H9 (cell line): ENCODE data around the gene NR2F1-AS1. TPM values are rescaled to one million over a fixed set of nuclear protein-coding genes. Genes with fewer than 3 reads are reported as not detected.
A peak's percentile ranks its signal among the peaks of the same experiment; 100 is the strongest.

Source experiments
- DNase-seq: peaks from one replicate; pipeline ENCODE4 v3.0.0-alpha.2; 2017
- H2AFZ ChIP-seq: one replicate; pipeline ENCODE4 v1.6.1; 2013; ENCODE audit warnings: mild to moderate bottlenecking, low read length, control low read depth, moderate library complexity
- H2AK5ac ChIP-seq: 2 replicates; pipeline ENCODE4 v1.6.1; 2013; ENCODE audit warnings: low read length, control low read depth, mixed read lengths; ENCODE audit not compliant: insufficient read length
- H2BK120ac ChIP-seq: one replicate; pipeline ENCODE4 v1.6.1; 2013; ENCODE audit warnings: low read depth, mild to moderate bottlenecking, low read length, control low read depth, inconsistent platforms; ENCODE audit not compliant: poor library complexity, severe bottlenecking
- H2BK12ac ChIP-seq: 2 replicates; pipeline ENCODE4 v1.6.1; 2013; ENCODE audit warnings: low read length, control low read depth, mixed read lengths, low read depth; ENCODE audit not compliant: insufficient read length
- H2BK15ac ChIP-seq: 2 replicates; pipeline ENCODE4 v1.6.1; 2013; ENCODE audit warnings: low read depth, low read length, control low read depth
- H2BK20ac ChIP-seq: one replicate; pipeline ENCODE4 v1.6.1; 2013; ENCODE audit warnings: low read depth, mild to moderate bottlenecking, low read length, control low read depth, inconsistent platforms; ENCODE audit not compliant: poor library complexity, severe bottlenecking
- H2BK5ac ChIP-seq: 2 replicates; pipeline ENCODE4 v1.6.1; 2013; ENCODE audit warnings: low read length, control low read depth, mixed read lengths; ENCODE audit not compliant: insufficient read length
- H3K14ac ChIP-seq: 2 replicates; pipeline ENCODE4 v1.6.1; 2013; ENCODE audit warnings: low read length, control low read depth; ENCODE audit not compliant: insufficient read depth
- H3K18ac ChIP-seq: 2 replicates; pipeline ENCODE4 v1.6.1; 2013; ENCODE audit warnings: low read depth, mild to moderate bottlenecking, mixed read lengths, low read length, control low read depth; ENCODE audit not compliant: insufficient read length
- H3K23ac ChIP-seq: 2 replicates; pipeline ENCODE4 v1.6.1; 2013; ENCODE audit warnings: low read length, control low read depth, mixed read lengths, low read depth; ENCODE audit not compliant: insufficient read length
- H3K23me2 ChIP-seq: 2 replicates; pipeline ENCODE4 v1.6.1; 2013; ENCODE audit warnings: low read depth, mild to moderate bottlenecking, mixed read lengths, low read length, control low read depth; ENCODE audit not compliant: insufficient read length, poor library complexity, severe bottlenecking
- H3K27ac ChIP-seq: 2 replicates; pipeline ENCODE4 v1.5.1; 2013; ENCODE audit warnings: low read length, control low read depth, mixed read lengths, low read depth; ENCODE audit not compliant: insufficient read length
- H3K27me3 ChIP-seq: 2 replicates; pipeline ENCODE4 v1.6.1; 2013; ENCODE audit warnings: low read length, control low read depth, inconsistent platforms; ENCODE audit not compliant: insufficient read depth
- H3K4ac ChIP-seq: 2 replicates; pipeline ENCODE4 v1.6.1; 2013; ENCODE audit warnings: low read depth, mild to moderate bottlenecking, control low read depth, inconsistent platforms, low read length, moderate library complexity
- H3K4me1 ChIP-seq: 2 replicates; pipeline ENCODE4 v1.6.1; 2013; ENCODE audit warnings: low read length, control low read depth, inconsistent platforms; ENCODE audit not compliant: insufficient read depth
- H3K4me2 ChIP-seq: 2 replicates; pipeline ENCODE4 v1.6.1; 2013; ENCODE audit warnings: low read length, control low read depth, mixed read lengths; ENCODE audit not compliant: insufficient read length, insufficient read depth
- H3K56ac ChIP-seq: 2 replicates; pipeline ENCODE4 v1.6.1; 2013; ENCODE audit warnings: low read depth, mild to moderate bottlenecking, mixed read lengths, low read length, control low read depth; ENCODE audit not compliant: insufficient read length
- H3K79me1 ChIP-seq: 2 replicates; pipeline ENCODE4 v1.6.1; 2013; ENCODE audit warnings: low read depth, mild to moderate bottlenecking, moderate library complexity, low read length, control low read depth, inconsistent platforms; ENCODE audit not compliant: insufficient read depth, poor library complexity, severe bottlenecking
- H3K79me2 ChIP-seq: 2 replicates; pipeline ENCODE4 v1.6.1; 2013; ENCODE audit warnings: low read length, control low read depth, inconsistent platforms; ENCODE audit not compliant: insufficient read depth
- H3K9ac ChIP-seq: 2 replicates; pipeline ENCODE4 v1.6.1; 2013; ENCODE audit warnings: low read length, control low read depth, mixed read lengths; ENCODE audit not compliant: insufficient read length; ENCODE audit errors: extremely low read depth
- H3K9me3 ChIP-seq: one replicate; pipeline ENCODE4 v1.6.1; 2013; ENCODE audit warnings: low read depth, low read length, inconsistent platforms; ENCODE audit not compliant: control insufficient read depth
- H3T11ph ChIP-seq: one replicate; pipeline ENCODE4 v1.6.1; 2013; ENCODE audit warnings: mild to moderate bottlenecking, low read length, control low read depth, inconsistent platforms
- H4K20me1 ChIP-seq: one replicate; pipeline ENCODE4 v1.6.1; 2013; ENCODE audit not compliant: control insufficient read depth, insufficient read length, insufficient read depth
- H4K5ac ChIP-seq: 2 replicates; pipeline ENCODE4 v1.6.1; 2013; ENCODE audit warnings: low read depth, mild to moderate bottlenecking, mixed read lengths, low read length, control low read depth; ENCODE audit not compliant: insufficient read length
- H4K8ac ChIP-seq: replicated peaks from 2 replicates; pipeline ENCODE4 v1.6.1; 2013; ENCODE audit warnings: low read length, control low read depth, mixed read lengths, low read depth; ENCODE audit not compliant: insufficient read length
- H4K91ac ChIP-seq: 2 replicates; pipeline ENCODE4 v1.6.1; 2013; ENCODE audit warnings: low read depth, mild to moderate bottlenecking, moderate library complexity, mixed read lengths, low read length, control low read depth; ENCODE audit not compliant: insufficient read length
- H3K27ac Mint-ChIP-seq, 3 experiments: 2 replicates in 2 of 3; 3 replicates in 1 of 3; pipeline ENCODE4 v1.8.0; 2020 to 2021; ENCODE audit warnings: mixed read lengths in 3 of 3, mild to moderate bottlenecking in 1 of 3, moderate library complexity in 1 of 3
- H3K27me3 Mint-ChIP-seq: 2 replicates; pipeline ENCODE4 v1.8.0; 2021; ENCODE audit warnings: low read depth, mild to moderate bottlenecking, moderate library complexity, mixed read lengths
- H3K36me3 Mint-ChIP-seq, 3 experiments: 2 replicates in 2 of 3; 3 replicates in 1 of 3; pipeline ENCODE4 v1.8.0; 2020 to 2021; ENCODE audit warnings: low read depth in 3 of 3, mixed read lengths in 3 of 3; ENCODE audit not compliant: insufficient read depth in 1 of 3
- H3K4me1 Mint-ChIP-seq, 2 experiments: 2 replicates each; pipeline ENCODE4 v1.8.0; 2020; ENCODE audit warnings: mixed read lengths in 2 of 2
- H3K4me3 Mint-ChIP-seq, 2 experiments: 2 replicates in 1 of 2; 3 replicates in 1 of 2; pipeline ENCODE4 v1.8.0; 2020 to 2021; ENCODE audit warnings: mild to moderate bottlenecking in 2 of 2, mixed read lengths in 2 of 2, moderate library complexity in 1 of 2
- H3K9me3 Mint-ChIP-seq, 2 experiments: 2 replicates in 1 of 2; 3 replicates in 1 of 2; pipeline ENCODE4 v1.8.0; 2020; ENCODE audit warnings: mild to moderate bottlenecking in 2 of 2, mixed read lengths in 2 of 2, moderate library complexity in 1 of 2
- WGBS: extraction: QIAGEN DNeasy Blood & Tissue Kit; methylation state at CpG from one replicate; pipeline ENCODE4 v1.1.7; 2013; ENCODE audit warnings: missing lambda C conversion rate, low lambda C conversion rate, mixed read lengths; ENCODE audit not compliant: insufficient read length; ENCODE audit errors: extremely low coverage; 5-methylcytosine and 5-hydroxymethylcytosine counted together
- total RNA-seq: library from RNA; stranded (reverse); gene quantifications from 2 replicates; pipeline ENCODE4 v1.2.1, GENCODE V29; 2021
- TF ChIP-seq, protein P1 (sequence below): fragments of 200-600 bp; sonication (generic); conservative IDR thresholded peaks from 3 replicates; pipeline ENCODE4 v1.8.0; 2021; ENCODE audit warnings: antibody characterized with exemption, mild to moderate bottlenecking

The NR2F1-AS1 gene
- total RNA-seq, 1 experiment from 2014 or later: 1.9 TPM

DNA sequence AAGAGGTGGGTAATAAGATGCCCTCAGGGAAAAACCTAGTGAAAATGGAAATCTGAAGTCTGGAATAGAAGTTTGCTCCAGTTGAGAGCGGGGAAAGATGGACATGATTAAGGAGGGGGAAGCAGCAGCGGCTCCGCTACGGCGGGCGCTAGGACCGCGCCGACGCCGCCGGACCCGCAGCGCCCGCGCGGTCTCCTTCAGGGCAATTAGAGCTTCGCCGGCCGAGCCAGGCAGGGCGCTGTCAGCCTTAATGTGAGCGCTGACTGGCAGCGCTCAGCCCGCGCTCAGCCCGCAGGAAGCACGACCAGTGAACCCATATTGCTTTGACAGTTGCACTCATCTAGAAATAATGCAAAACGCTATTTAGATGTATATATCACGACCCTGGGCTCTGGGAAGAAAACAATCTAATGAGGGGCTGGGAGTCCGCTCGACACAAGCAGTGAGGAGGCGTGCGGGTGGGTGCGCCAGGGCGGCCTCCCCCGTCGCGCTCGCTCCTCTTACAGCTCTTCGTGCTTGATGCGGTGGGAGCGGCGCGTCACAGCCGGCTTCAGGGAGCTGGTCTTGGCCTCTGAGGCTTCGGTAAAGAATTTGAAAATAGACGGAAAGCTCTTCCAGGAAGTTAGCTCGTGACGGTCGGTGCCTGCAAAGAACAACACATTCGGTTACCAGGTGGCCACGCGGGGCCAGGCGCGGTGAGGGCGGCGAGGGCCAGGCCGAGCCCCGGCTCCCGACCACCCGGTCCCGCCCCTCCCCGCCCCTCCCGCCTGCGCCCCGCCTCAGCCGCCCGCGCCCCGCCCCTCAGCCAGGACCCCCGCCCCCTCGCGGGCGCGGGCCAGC lies 39.7 kb upstream of the NR2F1-AS1 start:
- H3K9ac ChIP-seq: no peak overlapping the region
- Mint-ChIP-seq H3K27me3 (peaks cover 38% of the 10 kb centered on the region), H3K4me3 (peak overlapping the region; percentile 82 to 92), H3K27ac (no peak overlapping the region; a peak in 1 of 7 replicates), H3K4me1 (peaks cover 12 to 20% of the 10 kb centered on the region in 2 experiments), H3K36me3 (no peaks in the 10 kb centered on the region), H3K9me3 (no peaks in the 10 kb centered on the region; a peak in 1 of 5 replicates)
- TF ChIP-seq, protein P1, sequence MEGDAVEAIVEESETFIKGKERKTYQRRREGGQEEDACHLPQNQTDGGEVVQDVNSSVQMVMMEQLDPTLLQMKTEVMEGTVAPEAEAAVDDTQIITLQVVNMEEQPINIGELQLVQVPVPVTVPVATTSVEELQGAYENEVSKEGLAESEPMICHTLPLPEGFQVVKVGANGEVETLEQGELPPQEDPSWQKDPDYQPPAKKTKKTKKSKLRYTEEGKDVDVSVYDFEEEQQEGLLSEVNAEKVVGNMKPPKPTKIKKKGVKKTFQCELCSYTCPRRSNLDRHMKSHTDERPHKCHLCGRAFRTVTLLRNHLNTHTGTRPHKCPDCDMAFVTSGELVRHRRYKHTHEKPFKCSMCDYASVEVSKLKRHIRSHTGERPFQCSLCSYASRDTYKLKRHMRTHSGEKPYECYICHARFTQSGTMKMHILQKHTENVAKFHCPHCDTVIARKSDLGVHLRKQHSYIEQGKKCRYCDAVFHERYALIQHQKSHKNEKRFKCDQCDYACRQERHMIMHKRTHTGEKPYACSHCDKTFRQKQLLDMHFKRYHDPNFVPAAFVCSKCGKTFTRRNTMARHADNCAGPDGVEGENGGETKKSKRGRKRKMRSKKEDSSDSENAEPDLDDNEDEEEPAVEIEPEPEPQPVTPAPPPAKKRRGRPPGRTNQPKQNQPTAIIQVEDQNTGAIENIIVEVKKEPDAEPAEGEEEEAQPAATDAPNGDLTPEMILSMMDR: peak; percentile 19; the same call in 2 of the 3 replicates
- H2BK12ac ChIP-seq: no peak overlapping the region
- no peak overlapping the region for H2BK120ac ChIP-seq
- no peak overlapping the region for H3T11ph ChIP-seq
- no peak overlapping the region for H3K18ac ChIP-seq
- H2AK5ac ChIP-seq: no peak overlapping the region
- H3K4me2 ChIP-seq: peak overlapping the region; percentile 84
- no CpG with 5 or more reads among the region's 75 CpGs for WGBS
- no peak overlapping the region for H3K27ac ChIP-seq
- DNase-seq: peak; percentile 81
- no peak overlapping the region for H3K56ac ChIP-seq
- H4K8ac ChIP-seq: no peak overlapping the region
- H3K4me1 ChIP-seq: no peaks in the 10 kb centered on the region
- H3K23ac ChIP-seq: no peak overlapping the region
- no peaks in the 10 kb centered on the region for H4K20me1 ChIP-seq
- H3K4ac ChIP-seq: no peak overlapping the region
- no peaks in the 10 kb centered on the region for H3K79me1 ChIP-seq
- H4K5ac ChIP-seq: no peak overlapping the region
- peaks cover 10% of the 10 kb centered on the region for H3K23me2 ChIP-seq
- peaks cover 46% of the 10 kb centered on the region for H3K27me3 ChIP-seq
- no peak overlapping the region for H2BK5ac ChIP-seq
- no peak overlapping the region for H3K14ac ChIP-seq
- no peak overlapping the region for H4K91ac ChIP-seq
- H2AFZ ChIP-seq: no peak overlapping the region
- H2BK20ac ChIP-seq: no peak overlapping the region
- no peak overlapping the region for H2BK15ac ChIP-seq
- no peaks in the 10 kb centered on the region for H3K79me2 ChIP-seq
- no peaks in the 10 kb centered on the region for H3K9me3 ChIP-seq
